ENCODE measurements around the gene LZTR1. TPM values are rescaled to one million over a fixed set of nuclear protein-coding genes. Genes with fewer than 3 reads are reported as not detected.

The LZTR1 gene
- total RNA-seq, 2 experiments from 2014 or later = 56.2 to 58.0 TPM

DNA sequence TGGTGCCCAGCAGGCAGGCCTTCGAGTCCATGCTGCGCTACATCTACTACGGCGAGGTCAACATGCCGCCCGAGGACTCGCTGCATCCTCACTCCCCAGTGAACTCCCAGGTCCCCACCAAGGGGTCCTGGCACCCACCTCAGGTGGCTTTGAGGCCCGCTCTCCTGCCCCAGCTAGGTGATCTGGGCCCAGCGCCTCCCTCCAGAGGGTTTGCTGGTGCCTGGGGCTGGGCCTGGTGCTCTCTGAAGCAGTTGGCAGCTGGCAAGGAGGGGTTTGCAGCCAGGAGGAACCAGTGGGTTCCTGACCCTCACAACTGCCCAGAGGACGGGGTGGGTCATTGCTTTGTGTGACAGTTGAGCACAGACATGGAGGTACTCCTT lies 13.9 kb downstream of the LZTR1 start:
- Mint-ChIP-seq H3K4me3 (no peak overlapping the region), H3K4me1 (ENCODE audit: low read depth) (peaks cover 10% of the 10 kb centered on the region), H3K36me3 (ENCODE audit: low read depth) (peaks cover 26% of the 10 kb centered on the region), H3K27ac (no peak overlapping the region), H3K27me3 (ENCODE audit: low read depth) (no peaks in the 10 kb centered on the region), H3K9me3 (ENCODE audit: insufficient read depth) (no peaks in the 10 kb centered on the region)
- ChIA-PET CTCF (no interaction called here), POLR2A (interaction anchor here (0.9 kb wide), 1 partner anchor 14 kb away, joined by 3 read pairs; the partner anchor contains the start of gene LZTR1)
- ATAC-seq = no peak
- DNase-seq = no peak

DNA sequence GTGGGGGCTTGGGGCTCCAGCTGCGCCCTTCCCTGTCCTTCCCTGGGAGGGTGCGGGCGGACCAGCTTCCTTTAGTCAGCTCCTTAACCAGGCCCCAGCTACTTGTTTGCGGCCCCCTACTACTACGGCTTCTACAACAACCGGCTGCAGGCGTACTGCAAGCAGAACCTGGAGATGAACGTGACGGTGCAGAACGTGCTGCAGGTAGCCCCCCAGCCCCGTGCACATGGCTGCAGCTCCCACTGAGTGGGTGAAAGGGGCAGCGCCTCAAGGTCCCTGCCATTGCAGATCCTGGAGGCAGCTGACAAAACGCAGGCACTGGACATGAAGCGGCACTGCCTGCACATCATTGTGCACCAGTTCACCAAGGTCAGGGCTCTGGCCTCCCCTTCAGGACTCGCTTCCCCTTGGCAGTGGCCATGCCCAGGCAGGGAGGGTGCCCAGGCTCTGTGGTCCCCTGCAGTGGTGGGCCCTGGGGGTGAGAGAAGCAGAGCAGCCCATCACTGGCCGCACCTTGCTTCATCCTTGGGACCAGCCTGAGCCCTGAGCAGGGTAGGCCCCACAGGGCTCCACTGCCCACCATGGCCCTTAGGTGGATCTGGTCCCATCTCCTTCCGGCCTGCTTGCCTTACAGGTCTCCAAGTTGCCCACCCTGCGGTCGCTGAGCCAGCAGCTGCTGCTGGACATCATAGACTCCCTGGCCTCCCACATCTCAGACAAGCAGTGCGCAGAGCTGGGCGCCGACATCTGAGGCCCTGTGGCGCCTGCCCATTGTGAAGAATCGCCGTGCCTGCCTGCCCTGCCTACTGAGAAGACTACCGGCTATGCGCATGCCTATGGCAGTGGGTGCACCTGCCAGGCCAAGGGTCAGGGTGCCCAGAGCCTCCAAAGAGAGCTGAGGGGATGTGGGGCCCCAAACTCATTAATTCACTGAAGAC lies 14.8 kb downstream of the LZTR1 start:
- H3K27ac Mint-ChIP-seq = no peak overlapping the region
- no peaks in the 10 kb centered on the region for H3K27me3 Mint-ChIP-seq (ENCODE audit: low read depth)
- no peak overlapping the region for H3K4me3 Mint-ChIP-seq
- ChIA-PET POLR2A (interaction anchor here (0.9 to 1.0 kb wide), 2 partner anchors 15 to 22 kb away, joined by 3 read pairs; partner anchors contain the start of gene LZTR1), CTCF (no interaction called here)
- no peak for ATAC-seq
- peaks cover 14% of the 10 kb centered on the region for H3K4me1 Mint-ChIP-seq (ENCODE audit: low read depth)
- DNase-seq = no peak
- peaks cover 31% of the 10 kb centered on the region for H3K36me3 Mint-ChIP-seq (ENCODE audit: low read depth)
- H3K9me3 Mint-ChIP-seq (ENCODE audit: insufficient read depth) = no peaks in the 10 kb centered on the region

DNA sequence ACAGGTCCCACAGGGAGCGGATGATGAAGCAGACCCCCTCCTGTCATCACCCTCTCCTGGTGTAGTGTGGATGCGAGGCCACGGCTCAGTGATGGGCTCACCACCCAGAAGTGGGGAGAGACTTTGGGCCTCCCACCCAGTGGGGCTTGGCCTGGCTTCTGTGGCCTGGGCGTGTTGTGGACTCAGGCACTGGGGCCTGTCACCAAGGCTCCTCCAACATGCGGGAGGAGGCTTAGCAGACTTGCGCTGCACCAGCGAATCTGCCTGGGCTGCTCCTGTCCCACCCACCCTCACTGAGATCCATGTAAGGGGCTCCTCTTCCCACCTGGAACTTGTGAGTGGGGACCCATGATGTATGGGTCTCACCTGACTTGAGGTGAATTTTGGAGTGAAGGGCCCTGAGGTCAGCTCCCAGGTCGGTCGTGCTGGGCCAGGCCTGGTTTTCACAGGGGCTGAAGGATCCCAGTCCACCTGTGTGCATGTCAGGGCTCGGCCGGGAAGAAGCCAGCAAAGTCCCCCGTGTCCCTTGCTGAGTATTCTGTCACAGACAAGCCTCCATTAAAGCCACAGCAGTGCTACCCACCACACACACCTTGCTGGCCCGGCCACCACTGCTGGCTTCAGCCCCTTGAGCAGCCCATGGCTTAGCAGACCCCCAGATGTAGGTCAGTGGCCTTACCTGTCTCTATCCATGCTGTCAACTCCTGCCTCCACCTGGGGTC lies 15.6 kb downstream of the LZTR1 start:
- peaks cover 15% of the 10 kb centered on the region for H3K4me1 Mint-ChIP-seq (ENCODE audit: low read depth)
- ChIA-PET CTCF (no interaction called here), POLR2A (interaction anchor here (1.0 kb wide), 1 partner anchor 23 kb away, joined by 3 read pairs; no protein-coding TSS in a partner anchor)
- ATAC-seq = no peak
- H3K9me3 Mint-ChIP-seq (ENCODE audit: insufficient read depth) = no peaks in the 10 kb centered on the region
- peaks cover 31% of the 10 kb centered on the region for H3K36me3 Mint-ChIP-seq (ENCODE audit: low read depth)
- no peak overlapping the region for H3K27ac Mint-ChIP-seq
- no peak overlapping the region for H3K4me3 Mint-ChIP-seq
- H3K27me3 Mint-ChIP-seq (ENCODE audit: low read depth) = no peaks in the 10 kb centered on the region
- no peak for DNase-seq

DNA sequence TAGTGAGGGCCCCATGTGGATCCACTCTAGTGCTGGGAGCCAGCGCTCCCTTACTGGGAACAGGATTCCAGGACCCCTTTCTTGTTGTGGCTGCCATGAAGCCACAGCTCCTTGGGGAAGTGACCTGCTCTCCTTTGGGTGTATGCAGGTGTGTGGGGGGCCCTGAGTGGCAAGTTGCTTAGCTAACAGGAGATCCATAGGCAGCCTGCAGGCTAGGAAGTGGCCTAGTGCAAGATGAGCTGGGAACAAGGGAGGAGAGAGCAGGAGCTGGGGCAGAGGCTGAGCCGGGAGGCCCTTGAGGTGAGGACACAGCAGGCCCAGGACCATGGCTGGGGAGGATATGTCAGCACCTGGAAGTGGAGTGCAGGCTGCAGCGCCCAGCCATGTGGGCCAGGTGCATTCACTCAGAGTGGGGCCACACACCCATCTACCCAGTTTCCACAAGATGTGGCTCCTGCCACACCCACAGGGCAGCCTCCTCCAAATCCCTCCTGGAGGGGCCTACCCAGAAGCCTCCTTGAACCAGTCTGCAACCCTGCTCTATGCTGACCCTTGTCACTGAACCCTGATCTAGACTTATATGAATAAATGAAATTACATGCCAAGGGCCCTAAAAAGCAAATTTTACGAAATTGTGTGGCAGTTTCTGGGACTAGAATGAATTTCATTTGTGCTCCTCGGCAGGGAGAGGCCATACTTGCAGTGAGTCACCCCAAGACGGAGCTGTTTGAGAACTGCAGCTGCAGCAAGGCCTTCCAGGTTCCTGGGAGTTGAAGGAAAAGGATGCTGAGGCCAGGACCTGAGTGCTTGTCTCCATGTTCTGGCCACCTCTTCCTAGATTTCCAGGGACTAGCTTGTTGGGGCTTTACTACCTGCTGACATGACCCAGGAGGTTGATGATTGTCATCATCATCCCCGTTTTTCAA lies 16.6 kb downstream of the LZTR1 start:
- Mint-ChIP-seq H3K27me3 (ENCODE audit: low read depth) (no peaks in the 10 kb centered on the region), H3K9me3 (ENCODE audit: insufficient read depth) (no peaks in the 10 kb centered on the region), H3K4me1 (ENCODE audit: low read depth) (peaks cover 23% of the 10 kb centered on the region), H3K27ac (peak overlapping the region; percentile 46), H3K36me3 (ENCODE audit: low read depth) (peaks cover 31% of the 10 kb centered on the region), H3K4me3 (peak overlapping the region; percentile 5)
- DNase-seq = no peak
- ATAC-seq = no peak
- POLR2A ChIA-PET = interaction anchor here (1.4 kb wide), 1 partner anchor 16 kb away, joined by 7 read pairs; the partner anchor contains the start of gene LZTR1
- CTCF ChIA-PET = interaction anchor here (0.9 kb wide), 1 partner anchor 16 kb away, joined by 3 read pairs; the partner anchor contains the start of gene LZTR1

GRCh38 chr22:20999350-21000206 lies 17.5 kb downstream of the LZTR1 start:
- Mint-ChIP-seq H3K9me3 (ENCODE audit: insufficient read depth) (no peaks in the 10 kb centered on the region), H3K4me1 (ENCODE audit: low read depth) (peaks cover 29% of the 10 kb centered on the region), H3K36me3 (ENCODE audit: low read depth) (peaks cover 31% of the 10 kb centered on the region), H3K27ac (peak overlapping the region; percentile 97), H3K4me3 (peak overlapping the region; percentile 92), H3K27me3 (ENCODE audit: low read depth) (no peaks in the 10 kb centered on the region)
- DNase-seq = no peak
- ChIA-PET CTCF (interaction anchor here (0.9 kb wide), 1 partner anchor 17 kb away, joined by 3 read pairs; the partner anchor contains the start of gene LZTR1), POLR2A (interaction anchor here (0.6 to 1.4 kb wide), 2 partner anchors 13 to 17 kb away, joined by 4 to 7 read pairs; partner anchors contain the start of gene LZTR1)
- no peak for ATAC-seq

DNA sequence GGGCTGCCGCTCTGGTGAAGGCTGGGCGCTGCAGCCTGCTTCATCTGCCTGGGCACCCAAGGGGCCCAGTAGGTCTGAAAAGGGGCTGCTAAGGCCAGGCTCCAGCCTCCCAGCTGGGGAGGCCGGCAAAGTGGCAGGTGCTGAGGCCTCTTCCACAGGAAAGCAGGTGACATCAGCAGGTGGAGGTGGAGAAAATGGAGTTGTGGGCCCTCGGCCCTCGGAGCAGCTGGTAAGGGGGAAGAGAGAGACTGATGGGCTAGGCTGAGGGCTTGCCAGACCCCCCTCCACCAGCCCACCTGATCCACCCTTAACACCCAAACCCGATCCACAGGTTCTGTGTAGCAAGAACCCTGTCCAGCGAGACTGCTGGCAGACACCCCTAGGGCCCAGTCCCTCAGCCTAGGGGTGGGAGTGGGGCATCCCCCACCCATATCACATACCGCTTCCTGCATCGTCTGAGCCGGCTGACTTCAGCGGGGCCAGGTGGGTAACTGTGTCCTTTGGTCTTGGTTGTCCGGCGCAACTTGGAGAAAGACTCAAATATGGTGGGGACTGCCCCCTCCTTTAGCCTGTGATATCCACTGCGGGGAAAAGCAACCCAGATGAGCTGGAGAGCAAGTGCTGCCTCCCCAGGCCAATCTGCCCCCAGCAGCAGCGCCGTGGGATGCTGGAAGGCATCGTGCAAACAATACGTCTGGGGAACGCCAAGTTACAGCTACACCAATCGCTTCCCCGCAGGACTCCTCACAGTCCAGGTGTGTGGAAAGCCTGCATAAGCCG lies 18.3 kb downstream of the LZTR1 start:
- CTCF ChIA-PET = interaction anchor here (1.5 kb wide), 1 partner anchor 18 kb away, joined by 6 read pairs; the partner anchor contains the start of gene LZTR1
- Mint-ChIP-seq H3K36me3 (ENCODE audit: low read depth) (peaks cover 31% of the 10 kb centered on the region), H3K27ac (peak overlapping the region; percentile 97), H3K9me3 (ENCODE audit: insufficient read depth) (no peaks in the 10 kb centered on the region), H3K4me1 (ENCODE audit: low read depth) (peaks cover 29% of the 10 kb centered on the region), H3K27me3 (ENCODE audit: low read depth) (no peaks in the 10 kb centered on the region), H3K4me3 (peak overlapping the region; percentile 92)
- no peak for DNase-seq
- ATAC-seq = no peak
- POLR2A ChIA-PET = interaction anchor here (0.6 to 2.6 kb wide), 4 partner anchors 9 to 19 kb away, joined by 3 to 17 read pairs (median 4); partner anchors contain the start of gene LZTR1

DNA sequence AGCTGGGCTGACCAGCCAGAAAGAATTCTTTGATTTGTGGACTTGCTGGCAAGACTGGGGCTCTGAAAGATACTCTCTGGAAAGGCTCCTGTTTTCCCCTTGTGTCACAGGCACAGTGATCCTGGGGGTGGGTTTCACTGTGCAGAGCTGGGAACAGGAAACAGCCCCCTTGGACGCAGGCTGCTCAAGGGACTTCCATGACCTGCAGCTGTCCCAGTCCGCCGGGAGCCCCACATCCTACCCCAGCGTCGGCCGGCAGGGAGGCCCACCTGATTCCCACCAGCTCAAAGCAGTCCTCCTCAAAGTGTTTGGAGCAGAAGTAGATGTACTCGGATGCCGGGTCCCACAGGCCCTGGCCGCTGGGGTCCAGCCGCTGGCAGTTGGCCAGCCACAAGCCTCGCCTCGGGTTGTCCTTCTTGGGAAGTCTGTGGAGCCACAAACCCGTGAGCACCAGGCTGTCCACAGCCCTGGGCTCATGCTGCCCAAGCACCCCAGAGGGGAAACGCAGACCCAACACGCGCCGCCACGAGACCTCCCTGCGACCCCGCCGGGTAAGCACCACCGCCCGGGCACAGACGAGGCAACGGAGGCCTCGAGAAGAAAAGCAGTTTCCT lies 19.0 kb downstream of the LZTR1 start:
- no peaks in the 10 kb centered on the region for H3K9me3 Mint-ChIP-seq (ENCODE audit: insufficient read depth)

DNA sequence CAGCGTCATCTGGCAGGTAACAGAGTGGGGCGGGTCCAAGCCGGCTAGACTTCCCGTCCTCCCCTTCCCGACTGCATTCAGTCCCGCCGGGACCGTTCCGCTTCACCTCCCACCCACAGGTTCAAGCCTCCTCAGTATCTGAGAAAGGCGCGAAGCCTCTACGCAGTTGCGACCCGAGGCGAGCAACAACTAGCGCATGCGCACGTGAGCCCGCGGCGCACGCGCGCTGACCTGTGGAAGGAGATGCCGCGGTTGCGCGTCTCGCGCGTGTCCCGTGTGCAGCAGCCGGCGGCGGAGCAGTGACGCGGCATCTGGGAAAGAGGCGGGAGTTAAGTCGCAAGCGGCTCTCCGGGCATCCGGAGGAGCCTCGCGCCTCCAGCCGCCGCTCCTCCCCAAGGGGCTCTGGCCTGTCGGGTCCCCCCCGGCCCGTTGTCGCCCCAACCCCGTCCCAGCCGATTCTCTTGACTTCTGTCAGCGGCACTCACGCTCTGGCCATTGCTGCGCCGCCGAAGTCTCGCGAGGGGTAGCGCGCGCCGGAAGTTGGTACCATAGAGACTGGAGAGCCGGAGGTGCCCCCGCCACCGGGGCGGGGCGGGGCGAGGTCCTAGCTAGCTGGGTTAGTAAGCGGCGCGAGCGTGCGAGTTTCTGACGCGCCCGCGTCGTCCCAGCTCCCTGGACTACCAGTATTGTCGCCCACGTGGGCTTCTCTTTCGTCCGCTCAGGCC lies 19.7 kb downstream of the LZTR1 start, which contains the start of gene THAP7:
Gene THAP7, minus strand, starts transcription at position 518 of the 725 bp plus-strand sequence. Its CDS starts 207 bp downstream, at position 311.
- ChIA-PET POLR2A (interaction anchor here (0.7 to 2.6 kb wide), 6 partner anchors 13 to 100 kb away, joined by 3 to 17 read pairs (median 3); partner anchors contain the start of gene LZTR1), CTCF (interaction anchor here (1.0 to 1.5 kb wide), 3 partner anchors 11 to 21 kb away, joined by 3 to 6 read pairs (median 3); partner anchors contain the start of gene LZTR1)
- ATAC-seq (peak; percentile 94), DNase-seq (peak; percentile 98)
- H3K27ac Mint-ChIP-seq = peak within 1 kb of the TSS; percentile 97
- no peaks in the 10 kb centered on the region for H3K27me3 Mint-ChIP-seq (ENCODE audit: low read depth)
- H3K4me3 Mint-ChIP-seq = peak within 1 kb of the TSS; percentile 92
- H3K36me3 Mint-ChIP-seq (ENCODE audit: low read depth) = peaks cover 26% of the 10 kb centered on the region
- H3K9me3 Mint-ChIP-seq (ENCODE audit: insufficient read depth) = no peaks in the 10 kb centered on the region
- peaks cover 29% of the 10 kb centered on the region for H3K4me1 Mint-ChIP-seq (ENCODE audit: low read depth)

More for the DNA sequence above, 19.0 kb downstream of the LZTR1 start:
- Mint-ChIP-seq H3K27me3 (ENCODE audit: low read depth) (no peaks in the 10 kb centered on the region), H3K36me3 (ENCODE audit: low read depth) (peaks cover 29% of the 10 kb centered on the region), H3K4me1 (ENCODE audit: low read depth) (peaks cover 29% of the 10 kb centered on the region), H3K4me3 (peak overlapping the region; percentile 92), H3K27ac (peak overlapping the region; percentile 97)
- ATAC-seq = no peak
- no peak for DNase-seq
- POLR2A ChIA-PET = interaction anchor here (0.8 to 2.6 kb wide), 3 partner anchors 10 to 20 kb away, joined by 3 to 17 read pairs (median 4); partner anchors contain the start of gene LZTR1
- CTCF ChIA-PET = interaction anchor here (1.5 kb wide), 1 partner anchor 19 kb away, joined by 6 read pairs; the partner anchor contains the start of gene LZTR1

GRCh38 chr22:21003782-21004181 lies 21.7 kb downstream of the LZTR1 start:
- Mint-ChIP-seq H3K4me3 (peak overlapping the region; percentile 92), H3K27ac (peak overlapping the region; percentile 25), H3K4me1 (ENCODE audit: low read depth) (peaks cover 29% of the 10 kb centered on the region), H3K36me3 (ENCODE audit: low read depth) (peaks cover 18% of the 10 kb centered on the region), H3K27me3 (ENCODE audit: low read depth) (no peaks in the 10 kb centered on the region), H3K9me3 (ENCODE audit: insufficient read depth) (no peaks in the 10 kb centered on the region)
- no peak for ATAC-seq
- POLR2A ChIA-PET = no interaction called here
- DNase-seq = no peak
- CTCF ChIA-PET = no interaction called here
